ENCODE data around the gene ZNF526. TPM values are rescaled to one million over a fixed set of nuclear protein-coding genes. Genes with fewer than 3 reads are reported as not detected.
"Not testable (repeated sequence)": the region's sequence is repeated elsewhere in the genome, so short reads cannot be mapped to it uniquely, and the experiment has no call there.

The ZNF526 gene
- total and polyA plus RNA-seq, 8 donors = 2.4 to 7.5 (median 5.6) TPM

DNA sequence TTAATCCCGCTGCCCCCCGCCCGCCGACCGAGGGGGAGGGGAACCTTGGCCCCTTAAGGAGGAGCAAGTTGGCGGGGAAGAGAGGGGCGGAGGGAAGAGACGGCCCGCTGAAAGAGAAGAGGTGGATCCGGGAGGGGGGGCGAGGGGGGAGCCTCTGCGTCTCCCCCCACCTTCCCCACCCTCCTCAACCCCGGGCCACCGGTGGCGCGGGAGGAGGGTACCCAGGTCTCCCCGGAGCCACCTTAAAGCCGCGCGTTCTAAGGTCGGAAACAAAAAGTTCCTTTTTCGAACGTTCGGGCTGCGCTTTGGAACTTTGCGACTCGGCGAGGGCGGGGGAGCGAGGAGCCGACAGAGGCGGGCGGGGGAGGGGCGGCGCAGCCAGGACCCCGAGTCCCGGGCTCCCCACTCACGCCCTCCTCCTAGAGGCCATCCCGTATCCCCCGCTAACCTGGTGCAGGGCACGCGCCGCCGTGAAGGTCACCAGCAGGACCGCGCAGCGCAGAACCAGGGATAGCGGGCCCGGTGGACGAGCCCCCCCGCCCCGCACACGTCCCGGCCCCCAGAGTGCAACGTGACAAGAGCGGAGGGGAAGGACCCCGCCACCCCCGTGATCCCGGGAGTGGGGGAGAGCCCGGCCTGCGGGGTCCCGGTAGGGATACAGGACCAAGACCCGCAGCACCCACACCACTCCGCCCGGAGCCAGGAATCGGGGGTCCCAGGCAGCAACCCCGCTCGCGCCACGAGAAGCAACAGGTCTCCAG, 34.2 kb downstream of the ZNF526 start:
- peak; percentile 39 to 63 (median 56) for ATAC-seq
- FAIRE-seq = no peak

DNA sequence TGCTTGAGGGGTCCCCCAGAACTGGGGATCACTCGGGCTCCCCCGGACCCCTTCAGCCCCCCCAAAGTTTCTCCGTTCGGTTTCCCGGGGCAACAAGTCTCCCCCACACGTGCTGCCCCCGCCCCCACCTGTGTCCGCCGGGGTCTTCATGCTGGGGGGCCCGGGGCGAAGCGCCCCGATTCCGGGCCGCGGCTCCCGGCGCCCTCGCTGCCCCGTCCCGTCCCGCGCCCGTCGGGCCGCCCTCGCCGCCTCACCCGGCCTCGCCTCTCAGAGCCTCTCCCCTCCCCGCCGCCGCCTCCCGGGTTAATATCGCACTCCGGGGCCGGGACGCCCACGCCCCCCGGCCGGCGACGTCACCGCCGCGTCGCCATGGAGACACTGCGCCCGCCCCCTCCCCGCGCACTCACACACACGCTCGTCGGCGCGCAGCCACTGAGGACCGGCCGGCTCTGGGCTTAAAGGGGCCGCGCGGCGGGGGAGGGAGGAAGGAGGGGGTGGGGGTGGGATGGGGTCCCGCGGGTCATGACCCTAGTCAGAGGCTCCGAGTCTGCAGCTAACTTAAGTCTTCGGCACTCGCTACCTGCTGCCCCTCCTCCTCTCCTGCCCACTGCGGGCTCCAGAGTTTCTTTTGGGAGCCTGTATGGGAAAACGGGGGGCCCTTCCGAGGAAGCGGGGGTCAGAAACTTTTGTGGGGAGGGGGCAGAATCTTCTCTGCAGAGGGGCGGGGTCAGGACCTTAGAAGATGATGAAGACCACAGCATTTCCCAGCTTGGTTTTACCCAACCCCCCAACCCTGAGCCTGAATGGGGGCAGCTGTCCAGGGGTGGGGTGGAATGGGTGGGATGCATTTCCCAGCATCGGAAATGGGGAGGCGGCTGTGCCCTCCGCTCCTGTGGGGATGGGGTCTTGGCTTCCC, 35.0 kb downstream of the ZNF526 start, which contains the start of gene ERF:
Gene ERF (minus strand): TSS at position 279 of the 916 bp plus-strand sequence. CDS start 129 bp downstream, at position 150.
- 1 to 2% methylated on average over 51 to 75 of the region's 75 CpGs for WGBS, 2 donors
- intact Hi-C loops (cut with DNase I) = no loop called here
- no peak for FAIRE-seq
- peaks cover 0 to 16% (median 0%) of the 10 kb centered on the region in 3 donors for H3K4me1 ChIP-seq
- DNase-seq = peak; percentile 93 to 99 (median 96)
- TF ChIP-seq, protein P1, sequence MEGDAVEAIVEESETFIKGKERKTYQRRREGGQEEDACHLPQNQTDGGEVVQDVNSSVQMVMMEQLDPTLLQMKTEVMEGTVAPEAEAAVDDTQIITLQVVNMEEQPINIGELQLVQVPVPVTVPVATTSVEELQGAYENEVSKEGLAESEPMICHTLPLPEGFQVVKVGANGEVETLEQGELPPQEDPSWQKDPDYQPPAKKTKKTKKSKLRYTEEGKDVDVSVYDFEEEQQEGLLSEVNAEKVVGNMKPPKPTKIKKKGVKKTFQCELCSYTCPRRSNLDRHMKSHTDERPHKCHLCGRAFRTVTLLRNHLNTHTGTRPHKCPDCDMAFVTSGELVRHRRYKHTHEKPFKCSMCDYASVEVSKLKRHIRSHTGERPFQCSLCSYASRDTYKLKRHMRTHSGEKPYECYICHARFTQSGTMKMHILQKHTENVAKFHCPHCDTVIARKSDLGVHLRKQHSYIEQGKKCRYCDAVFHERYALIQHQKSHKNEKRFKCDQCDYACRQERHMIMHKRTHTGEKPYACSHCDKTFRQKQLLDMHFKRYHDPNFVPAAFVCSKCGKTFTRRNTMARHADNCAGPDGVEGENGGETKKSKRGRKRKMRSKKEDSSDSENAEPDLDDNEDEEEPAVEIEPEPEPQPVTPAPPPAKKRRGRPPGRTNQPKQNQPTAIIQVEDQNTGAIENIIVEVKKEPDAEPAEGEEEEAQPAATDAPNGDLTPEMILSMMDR (IDR thresholded peaks at IDR 0.05) = no peak
- ATAC-seq = peak; percentile 82 to 88 (median 86)
- peak within 1 kb of the TSS; percentile 88 to 97 (median 96) for H3K4me3 ChIP-seq
- no peaks in the 10 kb centered on the region for H3K27me3 ChIP-seq
- H3K27ac ChIP-seq = peak within 1 kb of the TSS; percentile 92 to 97 (median 94)
- no peaks in the 10 kb centered on the region for H3K9me3 ChIP-seq
- peaks cover 0 to under 1% (median 0%) of the 10 kb centered on the region in 3 donors for H3K36me3 ChIP-seq

More for the DNA sequence above, 34.2 kb downstream of the ZNF526 start:
- 1% methylated on average over 53 to 69 of the region's 70 CpGs for WGBS, 2 donors
- peak; percentile 72 to 88 (median 81) for DNase-seq
- H3K27me3 ChIP-seq = no peaks in the 10 kb centered on the region
- peaks cover 0 to 16% (median 0%) of the 10 kb centered on the region in 3 donors for H3K4me1 ChIP-seq
- H3K27ac ChIP-seq = peak overlapping the region; percentile 92 to 97 (median 94)
- peaks cover 0 to 9% (median 0%) of the 10 kb centered on the region in 3 donors for H3K36me3 ChIP-seq
- H3K4me3 ChIP-seq = peak overlapping the region; percentile 88 to 97 (median 96)
- TF ChIP-seq, protein P1 (IDR thresholded peaks at IDR 0.05) = no peak
- intact Hi-C loops (cut with DNase I) = no loop called here
- no peaks in the 10 kb centered on the region for H3K9me3 ChIP-seq

DNA sequence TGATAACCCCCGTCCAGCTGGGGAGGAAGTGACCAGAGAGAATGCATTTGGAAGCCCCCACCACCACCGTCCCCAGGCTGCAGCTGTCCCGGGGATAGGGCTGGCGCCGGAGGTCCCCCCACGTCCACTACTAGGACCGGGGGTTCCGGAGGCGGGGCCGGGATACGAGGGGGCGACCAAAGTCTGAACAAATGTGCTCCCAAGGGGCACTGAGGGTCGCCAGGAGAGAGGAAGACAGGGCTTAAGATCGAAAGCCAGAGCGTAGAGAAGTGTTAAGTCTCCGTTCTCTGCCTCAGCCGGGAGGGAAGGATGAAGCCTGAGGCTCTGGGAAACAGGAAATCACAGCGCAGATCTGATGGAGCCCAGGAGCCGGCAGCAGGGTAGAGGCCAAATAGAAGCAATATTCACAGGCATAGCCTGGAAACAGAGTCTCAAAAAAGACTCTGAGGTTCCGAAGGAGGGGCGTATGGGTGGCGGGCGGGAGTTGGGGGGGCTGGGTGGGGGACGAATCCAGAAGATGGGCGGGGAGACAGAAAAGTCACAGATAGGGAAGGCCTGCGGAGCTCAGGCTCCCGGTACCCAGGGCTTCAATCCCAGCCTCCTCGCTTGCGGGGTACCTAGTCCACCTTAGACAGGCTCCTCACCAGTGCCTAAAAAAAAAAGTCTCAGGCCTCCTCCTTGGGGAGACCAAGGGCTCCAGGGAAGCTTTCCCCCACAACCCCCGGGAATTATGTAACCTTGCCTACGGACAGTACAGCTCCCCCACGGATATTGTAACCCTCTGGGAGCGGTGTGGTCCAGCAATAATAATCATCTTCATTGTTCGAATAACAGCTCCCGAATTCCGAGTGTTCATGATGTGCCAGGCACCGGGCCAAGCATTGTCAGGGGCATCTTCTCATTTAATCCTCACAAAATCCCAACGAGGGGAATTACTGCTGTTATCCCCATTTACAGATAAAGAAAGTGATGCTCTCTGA, 35.9 kb downstream of the ZNF526 start:
- peak in 2 of 4 donors; percentile 20 to 24 for ATAC-seq
- H3K9me3 ChIP-seq = no peaks in the 10 kb centered on the region
- FAIRE-seq = no peak
- peak overlapping the region; percentile 18 to 97 (median 92) for H3K4me3 ChIP-seq
- WGBS, 2 donors = 13 to 15% methylated on average over 38 of the region's 38 CpGs
- peak in 3 of 6 donors; percentile 20 to 80 (median 55) for DNase-seq
- H3K4me1 ChIP-seq = peaks cover 0 to 16% (median 0%) of the 10 kb centered on the region in 3 donors
- peak overlapping the region; percentile 92 to 97 (median 94) for H3K27ac ChIP-seq
- no peaks in the 10 kb centered on the region for H3K27me3 ChIP-seq
- H3K36me3 ChIP-seq = no peaks in the 10 kb centered on the region
- intact Hi-C loops (cut with DNase I) = no loop called here
- TF ChIP-seq, protein P1 (IDR thresholded peaks at IDR 0.05) = no peak

DNA sequence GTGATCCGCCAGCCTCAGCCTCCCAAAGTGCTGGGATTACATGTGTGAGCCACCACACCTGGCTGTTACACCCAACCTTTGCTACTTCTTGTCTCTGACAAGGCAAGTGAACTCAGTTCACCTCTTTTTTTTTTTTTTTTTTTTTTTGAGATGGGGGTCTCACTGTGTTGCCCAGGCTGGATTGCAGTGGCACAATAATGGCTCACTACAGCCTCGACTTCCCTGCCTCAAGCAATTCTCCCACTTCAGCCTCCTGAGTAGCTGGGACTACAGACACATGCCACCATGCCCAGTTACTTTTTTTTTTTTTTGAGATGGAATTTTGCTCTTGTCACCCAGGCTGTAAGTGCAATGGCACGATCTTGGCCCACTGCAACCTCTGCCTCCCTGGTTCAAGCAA, 37.7 kb downstream of the ZNF526 start:
- ATAC-seq; intact Hi-C loops (cut with DNase I): not testable (repeated sequence)

More for the DNA sequence above, 37.7 kb downstream of the ZNF526 start:
- H3K27ac ChIP-seq, H3K4me3 ChIP-seq, DNase-seq, H3K4me1 ChIP-seq, H3K27me3 ChIP-seq, H3K36me3 ChIP-seq, H3K9me3 ChIP-seq, FAIRE-seq: not testable (repeated sequence)
- 76 to 82% methylated on average over 3 of the region's 3 CpGs for WGBS, 2 donors
